Loucy (cell line): ENCODE data around the gene SCAF1.

Source experiments
- H2AFZ ChIP-seq: fragments of 200-600 bp; sonication (generic); 2 replicates; pipeline ENCODE4 v1.6.0; 2016; ENCODE audit warnings: antibody characterized with exemption, mild to moderate bottlenecking, low read length, moderate library complexity
- H3F3A ChIP-seq: fragments of 200-600 bp; 2 replicates; pipeline ENCODE4 v1.6.0; 2016; ENCODE audit warnings: antibody characterized with exemption, low read depth, mild to moderate bottlenecking
- H3K27me3 ChIP-seq: fragments of 200-600 bp; sonication (generic); 2 replicates; pipeline ENCODE4 v1.6.1; 2014; ENCODE audit warnings: low read length, mild to moderate bottlenecking; ENCODE audit not compliant: insufficient read depth, poor library complexity, severe bottlenecking
- H3K36me3 ChIP-seq: fragments of 200-600 bp; sonication (generic); 2 replicates; pipeline ENCODE4 v1.6.1; 2016; ENCODE audit warnings: low read length; ENCODE audit not compliant: insufficient read depth
- H3K4me1 ChIP-seq: fragments of 200-600 bp; sonication (generic); 2 replicates; pipeline ENCODE4 v1.5.1; 2014; ENCODE audit warnings: low read length, mild to moderate bottlenecking; ENCODE audit not compliant: insufficient read depth, poor library complexity, severe bottlenecking
- H3K4me2 ChIP-seq: fragments of 200-600 bp; sonication (generic); 2 replicates; pipeline ENCODE4 v1.6.0; 2014; ENCODE audit warnings: antibody characterized with exemption, low read length, low read depth, mild to moderate bottlenecking; ENCODE audit not compliant: poor library complexity, severe bottlenecking
- H3K4me3 ChIP-seq: fragments of 200-600 bp; sonication (generic); 2 replicates; pipeline ENCODE4 v1.5.1; 2014; ENCODE audit warnings: low read length, mild to moderate bottlenecking, mixed read lengths; ENCODE audit not compliant: poor library complexity, severe bottlenecking
- H3K79me2 ChIP-seq: fragments of 200-600 bp; sonication (generic); 2 replicates; pipeline ENCODE4 v1.6.1; 2014; ENCODE audit warnings: low read length; ENCODE audit not compliant: insufficient read depth
- H3K9ac ChIP-seq: fragments of 200-600 bp; sonication (generic); 2 replicates; pipeline ENCODE4 v1.6.0; 2014; ENCODE audit warnings: mild to moderate bottlenecking, low read depth, low read length, moderate library complexity; ENCODE audit not compliant: poor library complexity, severe bottlenecking
- H3K9me2 ChIP-seq: fragments of 200-600 bp; sonication (generic); replicated peaks from 2 replicates; pipeline ENCODE4 v1.6.1; 2016; ENCODE audit warnings: low read depth, low read length, mixed read lengths
- H3K9me3 ChIP-seq: fragments of 200-600 bp; sonication (generic); 2 replicates; pipeline ENCODE4 v1.6.1; 2014; ENCODE audit warnings: mild to moderate bottlenecking, antibody characterized with exemption, low read length, low read depth; ENCODE audit not compliant: insufficient read depth
- H4K20me1 ChIP-seq: fragments of 200-600 bp; sonication (generic); 2 replicates; pipeline ENCODE4 v1.6.0; 2014; ENCODE audit warnings: antibody characterized with exemption, low read length, mild to moderate bottlenecking; ENCODE audit not compliant: insufficient read depth, poor library complexity, severe bottlenecking
- CTCF ChIP-seq: fragments of 200-600 bp; sonication (generic); conservative IDR thresholded peaks from 2 replicates; pipeline ENCODE4 v1.5.1; 2014; ENCODE audit warnings: mild to moderate bottlenecking, antibody characterized with exemption, low read length
- EZH2phosphoT487 ChIP-seq: fragments of 200-600 bp; IDR thresholded peaks from 2 replicates; pipeline ENCODE4 v1.6.1; 2018; ENCODE audit warnings: antibody characterized with exemption, mild to moderate bottlenecking, moderate library complexity, borderline replicate concordance

Gene SCAF1

GRCh38 chr19:49692147-49692506 is 50.1 kb downstream of the SCAF1 start:
- no peaks in the 10 kb centered on the region for H4K20me1 ChIP-seq
- no peak overlapping the region for H3K4me2 ChIP-seq
- H3K36me3 ChIP-seq, result peaks cover 18% of the 10 kb centered on the region; the same call in 1 of the 2 replicates
- H3K4me3 ChIP-seq, result no peak overlapping the region
- no peaks in the 10 kb centered on the region for H3K4me1 ChIP-seq
- no peaks in the 10 kb centered on the region for H3K27me3 ChIP-seq
- H3K9me2 ChIP-seq, result no peaks in the 10 kb centered on the region
- H3K79me2 ChIP-seq, result no peaks in the 10 kb centered on the region
- no peak overlapping the region for H2AFZ ChIP-seq
- H3K9me3 ChIP-seq, result no peaks in the 10 kb centered on the region
- no peak overlapping the region for H3K9ac ChIP-seq
- no peak for TF ChIP-seq EZH2phosphoT487
- no peak for TF ChIP-seq CTCF
- H3F3A ChIP-seq, result no peaks in the 10 kb centered on the region

GRCh38 chr19:49696115-49696514 is 54.1 kb downstream of the SCAF1 start:
- Histone ChIP-seq H3K27me3 (no peaks in the 10 kb centered on the region), H3F3A (no peaks in the 10 kb centered on the region), H3K36me3 (no peaks in the 10 kb centered on the region), H3K9me2 (no peaks in the 10 kb centered on the region), H3K4me1 (no peaks in the 10 kb centered on the region), H3K9me3 (no peaks in the 10 kb centered on the region), H3K4me2 (no peak overlapping the region), H3K4me3 (no peak overlapping the region), H2AFZ (no peak overlapping the region), H4K20me1 (no peaks in the 10 kb centered on the region), H3K79me2 (no peaks in the 10 kb centered on the region), H3K9ac (no peak overlapping the region)
- TF ChIP-seq CTCF (no peak), EZH2phosphoT487 (no peak)

GRCh38 chr19:49696865-49697264 is 54.9 kb downstream of the SCAF1 start:
- Histone ChIP-seq H3K79me2 (no peaks in the 10 kb centered on the region), H3K9me3 (no peaks in the 10 kb centered on the region), H3K27me3 (no peaks in the 10 kb centered on the region), H3F3A (no peaks in the 10 kb centered on the region), H3K36me3 (no peaks in the 10 kb centered on the region), H3K4me2 (no peak overlapping the region), H2AFZ (no peak overlapping the region), H4K20me1 (no peaks in the 10 kb centered on the region), H3K9me2 (no peaks in the 10 kb centered on the region), H3K9ac (no peak overlapping the region), H3K4me1 (no peaks in the 10 kb centered on the region), H3K4me3 (no peak overlapping the region)
- TF ChIP-seq EZH2phosphoT487, result no peak
- TF ChIP-seq CTCF, result no peak
